Measurements from ENCODE around the gene ADGRA3. TPM values are rescaled to one million over a fixed set of nuclear protein-coding genes. Genes with fewer than 3 reads are reported as not detected.

ADGRA3 gene
- polyA plus RNA-seq, 1 donor from 2014 or later: 40.5 TPM

- Histone ChIP-seq H3K9me3 (ENCODE audit: low read length) (no peaks in the 10 kb centered on the region), H3K4me2 (ENCODE audit: low read length) (no peak overlapping the region), H3K9ac (ENCODE audit: low read length) (no peak overlapping the region), H3K36me3 (ENCODE audit: insufficient read depth, low read length) (no peaks in the 10 kb centered on the region), H3K9me2 (ENCODE audit: insufficient read depth, low read length) (no peaks in the 10 kb centered on the region), H3K27me3 (ENCODE audit: insufficient read depth, low read depth, low read length) (no peaks in the 10 kb centered on the region), H2AFZ (ENCODE audit: low read depth, low read length) (no peak overlapping the region), H3K4me3 (ENCODE audit: low read length) (no peak overlapping the region), H3K27ac (ENCODE audit: low read length) (no peak overlapping the region), H4K20me1 (ENCODE audit: insufficient read depth) (no peaks in the 10 kb centered on the region), H3K79me2 (replicated peaks; ENCODE audit: insufficient read depth, low read length) (no peaks in the 10 kb centered on the region), H3F3A (ENCODE audit: insufficient read depth, low read length, poor library complexity, severe bottlenecking) (no peaks in the 10 kb centered on the region)
- no peak for TF ChIP-seq CTCF (IDR thresholded peaks at IDR 0.05; ENCODE audit: poor library complexity, severe bottlenecking)
- no peak for TF ChIP-seq REST (IDR thresholded peaks at IDR 0.05; ENCODE audit: borderline replicate concordance)
- TF ChIP-seq EP300 (conservative IDR thresholded peaks at IDR 0.05; ENCODE audit: poor library complexity, severe bottlenecking): no peak
- TF ChIP-seq EZH2 (IDR thresholded peaks at IDR 0.05; ENCODE audit: borderline replicate concordance, insufficient read depth, low read length, poor library complexity, severe bottlenecking): no peak
- TF ChIP-seq POLR2AphosphoS5 (IDR thresholded peaks at IDR 0.05): no peak
- TF ChIP-seq MXI1 (conservative IDR thresholded peaks at IDR 0.05; ENCODE audit: poor library complexity, severe bottlenecking): no peak
- no peak for TF ChIP-seq TAF1 (IDR thresholded peaks at IDR 0.05; ENCODE audit: low read depth)
- TF ChIP-seq SMC3 (conservative IDR thresholded peaks at IDR 0.05; ENCODE audit: poor library complexity): no peak
- no peak for TF ChIP-seq RAD21 (conservative IDR thresholded peaks at IDR 0.05)
Measured at GRCh38 chr4:22417408-22417807, 98.5 kb downstream of the ADGRA3 start.

- no peak for TF ChIP-seq TAF1 (IDR thresholded peaks at IDR 0.05; ENCODE audit: low read depth)
- TF ChIP-seq REST (IDR thresholded peaks at IDR 0.05; ENCODE audit: borderline replicate concordance): no peak
- no peak for TF ChIP-seq MXI1 (conservative IDR thresholded peaks at IDR 0.05; ENCODE audit: poor library complexity, severe bottlenecking)
- no peak for TF ChIP-seq EP300 (conservative IDR thresholded peaks at IDR 0.05; ENCODE audit: poor library complexity, severe bottlenecking)
- no peak for TF ChIP-seq POLR2AphosphoS5 (IDR thresholded peaks at IDR 0.05)
- no peak for TF ChIP-seq SMC3 (conservative IDR thresholded peaks at IDR 0.05; ENCODE audit: poor library complexity)
- TF ChIP-seq EZH2 (IDR thresholded peaks at IDR 0.05; ENCODE audit: borderline replicate concordance, insufficient read depth, low read length, poor library complexity, severe bottlenecking): no peak
- TF ChIP-seq RAD21 (conservative IDR thresholded peaks at IDR 0.05): no peak
- no peak for TF ChIP-seq CTCF (IDR thresholded peaks at IDR 0.05; ENCODE audit: poor library complexity, severe bottlenecking)
- Histone ChIP-seq H3K4me2 (ENCODE audit: low read length) (no peak overlapping the region), H2AFZ (ENCODE audit: low read depth, low read length) (no peak overlapping the region), H3K27ac (ENCODE audit: low read length) (no peak overlapping the region), H3K27me3 (ENCODE audit: insufficient read depth, low read depth, low read length) (no peaks in the 10 kb centered on the region), H3K9me2 (ENCODE audit: insufficient read depth, low read length) (no peaks in the 10 kb centered on the region), H3K36me3 (ENCODE audit: insufficient read depth, low read length) (no peaks in the 10 kb centered on the region), H3K9ac (ENCODE audit: low read length) (no peak overlapping the region), H3K4me3 (ENCODE audit: low read length) (no peak overlapping the region), H3K79me2 (replicated peaks; ENCODE audit: insufficient read depth, low read length) (no peaks in the 10 kb centered on the region), H3K9me3 (ENCODE audit: low read length) (no peaks in the 10 kb centered on the region), H4K20me1 (ENCODE audit: insufficient read depth) (no peaks in the 10 kb centered on the region), H3F3A (ENCODE audit: insufficient read depth, low read length, poor library complexity, severe bottlenecking) (no peaks in the 10 kb centered on the region)
Measured at GRCh38 chr4:22416403-22416802, 99.5 kb downstream of the ADGRA3 start.
